ENCODE results near the gene PHLPP1.

PHLPP1 gene

GRCh38 chr18:62967089-62967488 is 251.7 kb downstream of the PHLPP1 start:
- no peak for TF ChIP-seq CTCF (IDR thresholded peaks at IDR 0.05)

GRCh38 chr18:62973689-62974088 is 258.3 kb downstream of the PHLPP1 start:
- no peak for TF ChIP-seq CTCF (IDR thresholded peaks at IDR 0.05)

GRCh38 chr18:62974388-62974787 is 259.0 kb downstream of the PHLPP1 start:
- no peak for TF ChIP-seq CTCF (IDR thresholded peaks at IDR 0.05)

GRCh38 chr18:62974928-62975675 is 259.8 kb downstream of the PHLPP1 start:
- no peak for TF ChIP-seq CTCF (IDR thresholded peaks at IDR 0.05)

- TF ChIP-seq CTCF (IDR thresholded peaks at IDR 0.05), result no peak
Measured at GRCh38 chr18:62975785-62976184, 260.4 kb downstream of the PHLPP1 start.

- no peak for TF ChIP-seq CTCF (IDR thresholded peaks at IDR 0.05)
Measured at GRCh38 chr18:62976227-62976626, 260.9 kb downstream of the PHLPP1 start.

- no peak for TF ChIP-seq CTCF (IDR thresholded peaks at IDR 0.05)
Measured at GRCh38 chr18:62977512-62977911, 262.2 kb downstream of the PHLPP1 start.

Measured in LNCAP (cell line).